RWPE2 (cell line): ENCODE data around the gene DBH.
A peak's percentile ranks its signal among the peaks of the same experiment; 100 is the strongest.

Experiments used
- ATAC-seq: fragments of 200-7000 bp; cut with Tn5 transposase; 3 replicates; pipeline ENCODE4 v1.9.1; 2021; ENCODE audit warnings: low read depth
- DNase-seq: peaks from one replicate; pipeline ENCODE4 v3.0.0-alpha.2; 2020; ENCODE audit warnings: low spot score
- H3K27ac ChIP-seq: fragments of 450-650 bp; 2 replicates; pipeline ENCODE4 v1.5.1; 2017; ENCODE audit warnings: mild to moderate bottlenecking; ENCODE audit not compliant: poor library complexity, severe bottlenecking
- H3K27me3 ChIP-seq: fragments of 250-450 bp; sonication (Bioruptor Pico); 2 replicates; pipeline ENCODE4 v1.5.1; 2021; ENCODE audit warnings: mild to moderate bottlenecking, moderate library complexity; ENCODE audit not compliant: insufficient read depth, poor library complexity, severe bottlenecking
- H3K36me3 ChIP-seq: fragments of 250-450 bp; sonication (Bioruptor Pico); 2 replicates; pipeline ENCODE4 v1.5.1; 2020; ENCODE audit warnings: low read depth, mild to moderate bottlenecking, moderate library complexity
- H3K4me1 ChIP-seq: fragments of 250-450 bp; sonication (Bioruptor Pico); 2 replicates; pipeline ENCODE4 v1.5.1; 2021; ENCODE audit warnings: mild to moderate bottlenecking, moderate library complexity; ENCODE audit not compliant: insufficient read depth, poor library complexity, severe bottlenecking
- H3K4me3 ChIP-seq: fragments of 250-450 bp; sonication (Bioruptor Pico); 2 replicates; pipeline ENCODE4 v1.5.1; 2021; ENCODE audit warnings: mild to moderate bottlenecking, moderate library complexity; ENCODE audit not compliant: severe bottlenecking
- H3K9me3 ChIP-seq: fragments of 250-450 bp; sonication (Bioruptor Pico); 2 replicates; pipeline ENCODE4 v1.5.1; 2021; ENCODE audit warnings: mild to moderate bottlenecking, moderate library complexity; ENCODE audit not compliant: severe bottlenecking
- CTCF ChIP-seq: fragments of 450-650 bp; IDR thresholded peaks from one replicate; pipeline ENCODE4 v1.5.1; 2017; ENCODE audit warnings: mild to moderate bottlenecking, moderate library complexity; ENCODE audit not compliant: poor library complexity, severe bottlenecking

DBH gene

GRCh38 chr9:133607381-133607780 lies 28.8 kb upstream of the DBH start:
- DNase-seq (no peak), ATAC-seq (no peak)
- Histone ChIP-seq H3K4me3 (no peak overlapping the region), H3K27ac (no peak overlapping the region), H3K9me3 (no peaks in the 10 kb centered on the region), H3K27me3 (peaks cover 52% of the 10 kb centered on the region), H3K36me3 (no peaks in the 10 kb centered on the region), H3K4me1 (no peaks in the 10 kb centered on the region)
- no peak for TF ChIP-seq CTCF

- no peak for ATAC-seq
- DNase-seq: no peak
- no peaks in the 10 kb centered on the region for H3K36me3 ChIP-seq
- no peak overlapping the region for H3K27ac ChIP-seq
- no peaks in the 10 kb centered on the region for H3K9me3 ChIP-seq
- no peaks in the 10 kb centered on the region for H3K4me1 ChIP-seq
- H3K27me3 ChIP-seq: peaks cover 56% of the 10 kb centered on the region
- TF ChIP-seq CTCF: no peak
- H3K4me3 ChIP-seq: no peak overlapping the region
Observed at GRCh38 chr9:133607976-133608375, 28.2 kb upstream of the DBH start.

GRCh38 chr9:133608382-133608781 lies 27.8 kb upstream of the DBH start:
- no peak overlapping the region for H3K27ac ChIP-seq
- no peak overlapping the region for H3K4me3 ChIP-seq
- TF ChIP-seq CTCF: no peak
- no peaks in the 10 kb centered on the region for H3K36me3 ChIP-seq
- no peaks in the 10 kb centered on the region for H3K4me1 ChIP-seq
- DNase-seq (no peak), ATAC-seq (no peak)
- H3K9me3 ChIP-seq: no peaks in the 10 kb centered on the region
- peaks cover 60% of the 10 kb centered on the region for H3K27me3 ChIP-seq

- H3K27me3 ChIP-seq: peaks cover 65% of the 10 kb centered on the region
- H3K27ac ChIP-seq: no peak overlapping the region
- ATAC-seq (no peak), DNase-seq (no peak)
- H3K4me1 ChIP-seq: no peaks in the 10 kb centered on the region
- no peaks in the 10 kb centered on the region for H3K36me3 ChIP-seq
- no peak overlapping the region for H3K4me3 ChIP-seq
- TF ChIP-seq CTCF: no peak
- H3K9me3 ChIP-seq: no peaks in the 10 kb centered on the region
Observed at GRCh38 chr9:133608889-133609288, 27.3 kb upstream of the DBH start.

- H3K9me3 ChIP-seq: no peaks in the 10 kb centered on the region
- H3K27me3 ChIP-seq: peaks cover 72% of the 10 kb centered on the region
- ATAC-seq: peak; percentile 40; the same call in 2 of the 3 replicates
- no peaks in the 10 kb centered on the region for H3K4me1 ChIP-seq
- H3K36me3 ChIP-seq: no peaks in the 10 kb centered on the region
- no peak for TF ChIP-seq CTCF
- no peak within 1 kb of the TSS for H3K4me3 ChIP-seq
- H3K27ac ChIP-seq: no peak within 1 kb of the TSS
- no peak for DNase-seq
Observed at GRCh38 chr9:133609311-133610098, 26.7 kb upstream of the DBH start, which contains the start of gene FAM163B. Gene FAM163B (minus strand): TSS chr9:133609389. CDS start chr9:133580223, 29,166 bp downstream.
